ENCODE measurements around the gene VRTN. TPM values are rescaled to one million over a fixed set of nuclear protein-coding genes. Genes with fewer than 3 reads are reported as not detected.
"Not testable (repeated sequence)": the region's sequence is repeated elsewhere in the genome, so short reads cannot be mapped to it uniquely, and the experiment has no call there.

VRTN gene
- total and polyA plus RNA-seq, 9 of the 15 experiments (the other 6 are each of a cell fraction or from before 2014, with no cell fraction given) = 0.05 to 0.09 (median 0.06) TPM; not detected in 6

GRCh38 chr14:74326369-74327152 is 21.7 kb upstream of the VRTN start (continued):
- TF ChIP-seq NFYB (IDR thresholded peaks at IDR 0.05; ENCODE audit: extremely low read depth, insufficient read length) (no peak), PRMT5 (CRISPR knock-in tag; IDR thresholded peaks at IDR 0.05) (no peak), KDM5B (IDR thresholded peaks at IDR 0.05; ENCODE audit: insufficient replicate concordance, low read depth, low read length) (no peak), ZNF140 (CRISPR knock-in tag; IDR thresholded peaks at IDR 0.05) (no peak)
- TF ChIP-seq, protein P1, sequence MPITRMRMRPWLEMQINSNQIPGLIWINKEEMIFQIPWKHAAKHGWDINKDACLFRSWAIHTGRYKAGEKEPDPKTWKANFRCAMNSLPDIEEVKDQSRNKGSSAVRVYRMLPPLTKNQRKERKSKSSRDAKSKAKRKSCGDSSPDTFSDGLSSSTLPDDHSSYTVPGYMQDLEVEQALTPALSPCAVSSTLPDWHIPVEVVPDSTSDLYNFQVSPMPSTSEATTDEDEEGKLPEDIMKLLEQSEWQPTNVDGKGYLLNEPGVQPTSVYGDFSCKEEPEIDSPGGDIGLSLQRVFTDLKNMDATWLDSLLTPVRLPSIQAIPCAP (CRISPR knock-in tag; IDR thresholded peaks at IDR 0.05; ENCODE audit: borderline replicate concordance) = no peak
- TF ChIP-seq, protein P2, sequence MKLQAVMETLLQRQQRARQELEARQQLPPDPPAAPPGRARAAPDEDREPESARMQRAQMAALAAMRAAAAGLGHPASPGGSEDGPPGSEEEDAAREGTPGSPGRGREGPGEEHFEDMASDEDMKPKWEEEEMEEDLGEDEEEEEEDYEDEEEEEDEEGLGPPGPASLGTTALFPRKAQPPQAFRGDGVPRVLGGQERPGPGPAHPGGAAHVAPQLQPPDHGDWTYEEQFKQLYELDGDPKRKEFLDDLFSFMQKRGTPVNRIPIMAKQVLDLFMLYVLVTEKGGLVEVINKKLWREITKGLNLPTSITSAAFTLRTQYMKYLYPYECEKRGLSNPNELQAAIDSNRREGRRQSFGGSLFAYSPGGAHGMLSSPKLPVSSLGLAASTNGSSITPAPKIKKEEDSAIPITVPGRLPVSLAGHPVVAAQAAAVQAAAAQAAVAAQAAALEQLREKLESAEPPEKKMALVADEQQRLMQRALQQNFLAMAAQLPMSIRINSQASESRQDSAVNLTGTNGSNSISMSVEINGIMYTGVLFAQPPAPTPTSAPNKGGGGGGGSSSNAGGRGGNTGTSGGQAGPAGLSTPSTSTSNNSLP (IDR thresholded peaks at IDR 0.05; ENCODE audit: borderline replicate concordance, low read depth, low read length) = no peak

DNA sequence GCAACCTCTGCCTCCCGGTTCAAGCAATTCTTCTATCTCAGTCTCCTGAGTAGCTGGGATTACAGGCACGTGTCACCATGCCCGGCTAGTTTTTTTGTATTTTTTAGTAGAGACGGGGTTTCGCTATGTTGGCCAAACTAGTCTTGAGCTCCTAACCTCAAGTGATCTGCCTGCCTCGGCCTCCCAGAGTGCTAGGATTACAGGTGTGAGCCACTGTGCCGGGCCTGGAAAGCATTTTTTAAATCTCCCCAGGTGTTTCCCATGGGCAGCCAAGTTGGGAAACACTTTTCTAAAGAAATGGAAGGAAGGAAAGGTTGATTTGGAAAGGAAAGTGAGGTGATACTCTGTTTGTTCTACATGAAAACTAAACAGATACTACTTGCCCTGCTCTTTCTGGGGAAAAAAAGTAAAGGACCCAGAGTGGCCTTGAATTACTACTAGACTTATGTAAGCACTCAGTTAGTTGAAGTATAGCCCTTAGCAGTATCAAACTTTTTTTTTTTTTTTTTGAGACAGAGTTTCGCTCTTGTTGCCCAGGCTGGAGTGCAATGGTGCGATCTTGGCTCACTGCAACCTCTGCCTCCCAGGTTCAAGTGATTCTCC is 18.2 kb upstream of the VRTN start:
- H3K4me1 ChIP-seq (replicated peaks in 1 of 2; ENCODE audit: control insufficient read depth in 2 of 2, insufficient read depth in 2 of 2, low read length in 2 of 2); H2AFZ ChIP-seq (ENCODE audit: low read depth, low read length); ATAC-seq; FAIRE-seq; H3K9me3 ChIP-seq (replicated peaks; ENCODE audit: control insufficient read depth, insufficient read depth, low read depth, low read length); H4K20me1 ChIP-seq (replicated peaks; ENCODE audit: control insufficient read depth, insufficient read depth, low read length); POLR2A ChIA-PET; H3K9ac ChIP-seq (ENCODE audit: insufficient read depth in 1 of 2, low read depth in 2 of 2, low read length in 2 of 2); H3K79me2 ChIP-seq (ENCODE audit: control insufficient read depth, insufficient read depth, low read length); DNase-seq (ENCODE audit: extremely low read depth in 1 of 4, low spot score in 3 of 4); BruUV-seq (replicated peaks); H3K9me1 ChIP-seq (ENCODE audit: control insufficient read depth, insufficient read depth, low read length); H3K4me2 ChIP-seq (ENCODE audit: insufficient read depth, low read length); H3K4me3 ChIP-seq; in situ Hi-C loops (cut with MboI); intact Hi-C loops (cut with micrococcal nuclease); H3K36me3 ChIP-seq (ENCODE audit: control insufficient read depth, insufficient read depth, low read length); H3K27ac ChIP-seq (ENCODE audit: extremely low read depth, low read depth, low read length): not testable (repeated sequence)
- CTCF ChIA-PET (ENCODE audit: low intra/inter-chr PET ratio) = interaction anchor here (0.6 kb wide), 1 partner anchor 22 kb away, joined by 4 read pairs; no protein-coding TSS in a partner anchor
- peaks cover 5 to 18% of the 10 kb centered on the region in 2 experiments; a peak in 2 of 5 replicates for H3K27me3 ChIP-seq (ENCODE audit: control insufficient read depth in 2 of 2, insufficient read depth in 2 of 2, low read length in 2 of 2)
- 0% methylated on average over 4 of the region's 9 CpGs for whole genome bisulfite sequencing (ENCODE audit: insufficient coverage, low coverage, missing lambda C conversion rate)
